Common myeloid progenitor, CD34-positive (primary cell): ENCODE measurements around the gene COL26A1.
"Not testable (repeated sequence)": the region's sequence is repeated elsewhere in the genome, so short reads cannot be mapped to it uniquely, and the experiment has no call there.

Experiments used
- CTCF ChIA-PET: fragments of 350-600 bp; sonication (Branson Sonifier 250); formaldehyde crosslinking; loops from one replicate; lab custom pipeline; 2021; ENCODE audit warnings: antibody characterized with exemption; lab: Charles Lee
- POLR2A ChIA-PET: fragments of 350-600 bp; sonication (Branson Sonifier 250); formaldehyde crosslinking; loops from one replicate; lab custom pipeline; 2021; ENCODE audit warnings: antibody characterized with exemption; lab: Charles Lee
- DNase-seq, 3 donors: peaks; one replicate each; pipeline versions ENCODE4 v3.0.0 to v3.0.0-alpha.2; 2013
- H3K27ac ChIP-seq, 2 experiments: 1 replicate in 1 of 2; 2 replicates in 1 of 2; pipeline ENCODE4 v1.7.0; 2013; ENCODE audit warnings: inconsistent platforms in 2 of 2, low read length in 2 of 2, mild to moderate bottlenecking in 2 of 2, low read depth in 1 of 2, moderate library complexity in 1 of 2; ENCODE audit not compliant: severe bottlenecking in 2 of 2, insufficient read depth in 1 of 2, poor library complexity in 1 of 2
- H3K27me3 ChIP-seq, 5 experiments: replicated peaks in 2 of 5; 1 replicate in 3 of 5; 2 replicates in 2 of 5; pipeline versions ENCODE4 v1.6.1 to v1.7.0; 2013; ENCODE audit warnings: low read length in 4 of 5, mild to moderate bottlenecking in 2 of 5, moderate library complexity in 2 of 5, inconsistent platforms in 1 of 5; ENCODE audit not compliant: insufficient read depth in 5 of 5, control insufficient read depth in 4 of 5
- H3K36me3 ChIP-seq, 4 experiments: 1 replicate in 2 of 4; 2 replicates in 2 of 4; pipeline versions ENCODE4 v1.6.1 to v1.7.0; 2013; ENCODE audit warnings: low read length in 3 of 4, control low read depth in 1 of 4, mild to moderate bottlenecking in 1 of 4; ENCODE audit not compliant: control insufficient read depth in 4 of 4, insufficient read depth in 4 of 4
- H3K4me1 ChIP-seq, 4 experiments: 1 replicate in 3 of 4; 2 replicates in 1 of 4; pipeline versions ENCODE4 v1.6.1 to v1.7.1; 2013; ENCODE audit warnings: low read length in 3 of 4, mild to moderate bottlenecking in 3 of 4, control low read depth in 1 of 4, inconsistent platforms in 1 of 4, moderate library complexity in 1 of 4; ENCODE audit not compliant: control insufficient read depth in 4 of 4, insufficient read depth in 4 of 4; ENCODE audit errors: control extremely low read depth in 1 of 4
- H3K4me3 ChIP-seq, 7 experiments: 1 replicate in 4 of 7; 2 replicates in 3 of 7; pipeline versions ENCODE4 v1.5.1 to v1.7.0; 2013; ENCODE audit warnings: mild to moderate bottlenecking in 7 of 7, low read length in 6 of 7, moderate library complexity in 6 of 7, inconsistent platforms in 2 of 7, low read depth in 2 of 7, control low read depth in 1 of 7; ENCODE audit not compliant: insufficient read depth in 4 of 7, control insufficient read depth in 1 of 7; ENCODE audit errors: extremely low read depth in 1 of 7
- H3K9me3 ChIP-seq, 5 experiments: 1 replicate in 4 of 5; 2 replicates in 1 of 5; pipeline versions ENCODE4 v1.6.1 to v1.7.1; 2013; ENCODE audit warnings: low read length in 4 of 5, mild to moderate bottlenecking in 2 of 5, inconsistent platforms in 1 of 5, low read depth in 1 of 5, moderate library complexity in 1 of 5; ENCODE audit not compliant: control insufficient read depth in 4 of 5, insufficient read depth in 2 of 5; ENCODE audit errors: control extremely low read depth in 1 of 5
- WGBS: methylation state at CpG from one replicate; pipeline ENCODE4 v1.1.5; 2013; ENCODE audit not compliant: insufficient coverage; 5-methylcytosine and 5-hydroxymethylcytosine counted together

COL26A1 gene

DNA sequence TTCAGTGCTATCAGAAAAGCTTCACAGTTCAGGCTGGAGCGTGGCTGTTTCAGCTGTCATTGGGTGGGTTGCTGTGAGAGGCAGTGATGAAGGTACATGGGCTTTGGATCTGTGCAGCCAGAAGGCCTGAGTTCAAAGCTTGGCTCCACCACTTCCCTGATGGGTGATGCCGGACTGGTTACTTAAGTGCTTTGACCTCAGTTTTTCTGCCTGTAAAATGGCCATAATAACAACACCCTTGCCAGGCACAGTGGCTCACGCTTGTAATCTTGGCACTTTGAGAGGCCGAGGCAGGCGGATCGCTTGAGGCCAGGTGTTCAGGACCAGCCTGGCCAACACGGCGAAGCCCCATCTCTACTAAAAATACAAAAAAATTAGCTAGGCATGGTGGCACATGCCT lies 30.6 kb upstream of the COL26A1 start:
- peaks cover 0 to 2% (median 0%) of the 10 kb centered on the region in 5 experiments for H3K27me3 ChIP-seq
- H3K4me1 ChIP-seq, result no peaks in the 10 kb centered on the region
- ChIA-PET POLR2A (no interaction called here), CTCF (no interaction called here)
- H3K36me3 ChIP-seq, result no peaks in the 10 kb centered on the region
- H3K9me3 ChIP-seq, result no peaks in the 10 kb centered on the region
- no peak for DNase-seq
- WGBS, result 97% methylated on average over 8 of the region's 8 CpGs
- H3K27ac ChIP-seq, result no peak overlapping the region
- H3K4me3 ChIP-seq, result no peak overlapping the region

DNA sequence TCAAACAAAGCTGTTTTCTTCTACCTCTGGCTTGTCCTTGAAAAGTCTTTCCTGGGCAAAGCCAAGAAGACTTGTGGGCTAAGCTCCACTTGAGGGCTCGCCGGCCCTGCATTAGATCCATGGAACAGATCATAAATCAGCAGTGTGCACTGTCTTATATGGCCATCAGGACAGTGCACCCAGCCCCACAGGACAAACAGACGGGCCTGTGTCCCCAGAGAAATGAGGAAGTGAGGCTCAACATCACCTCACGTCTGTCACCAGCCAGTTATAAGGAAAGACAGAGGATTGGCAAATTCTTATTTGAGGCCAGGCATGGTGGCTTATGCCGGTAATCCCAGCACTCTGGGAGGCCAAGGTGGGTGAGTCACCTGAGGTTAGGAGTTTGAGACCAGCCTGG lies 28.8 kb upstream of the COL26A1 start:
- peak in 2 of 3 donors; percentile 30 to 55 for DNase-seq
- Histone ChIP-seq H3K27me3 (peaks cover 0 to 2% (median 0%) of the 10 kb centered on the region in 5 experiments), H3K9me3 (no peaks in the 10 kb centered on the region), H3K27ac (no peak overlapping the region), H3K4me3 (no peak overlapping the region), H3K36me3 (no peaks in the 10 kb centered on the region), H3K4me1 (no peaks in the 10 kb centered on the region)
- WGBS, result 65% methylated on average over 3 of the region's 5 CpGs
- ChIA-PET CTCF (interaction anchor here (0.6 to 1.2 kb wide), 2 partner anchors 19 to 481 kb away, joined by 4 read pairs; no protein-coding TSS in a partner anchor), POLR2A (interaction anchor here (0.6 kb wide), 1 partner anchor 892 kb away, joined by 3 read pairs; no protein-coding TSS in a partner anchor)

DNA sequence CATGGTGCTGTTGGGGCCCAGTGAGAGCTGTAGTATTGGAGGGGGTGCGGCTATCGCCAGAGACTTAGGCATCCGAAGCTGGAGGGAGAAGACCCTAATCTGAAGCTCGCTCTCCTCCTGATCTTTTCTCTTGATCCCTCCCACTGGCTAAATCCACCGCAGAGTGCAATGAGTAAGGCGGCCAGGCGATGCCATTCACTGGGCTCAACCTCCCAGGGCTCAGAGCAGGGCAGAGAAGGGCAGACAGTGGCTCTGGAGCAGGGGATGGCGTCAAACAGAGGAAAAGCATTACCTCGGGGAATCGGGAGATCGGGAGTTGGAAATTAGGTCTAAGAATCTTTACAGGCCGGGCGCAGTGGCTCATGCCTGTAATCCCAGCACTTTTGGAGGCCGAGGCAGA lies 22.3 kb upstream of the COL26A1 start:
- POLR2A ChIA-PET, result interaction anchor here (0.6 kb wide), 1 partner anchor 12 kb away, joined by 3 read pairs; no protein-coding TSS in a partner anchor
- no peak overlapping the region for H3K27ac ChIP-seq
- H3K4me3 ChIP-seq, result no peak overlapping the region
- no peaks in the 10 kb centered on the region for H3K36me3 ChIP-seq
- CTCF ChIA-PET, result interaction anchor here (0.6 to 1.5 kb wide), 5 partner anchors 8 to 515 kb away, joined by 3 to 4 read pairs (median 3); no protein-coding TSS in a partner anchor
- DNase-seq, result no peak
- H3K9me3 ChIP-seq, result no peaks in the 10 kb centered on the region
- WGBS, result 94% methylated on average over 13 of the region's 14 CpGs
- no peaks in the 10 kb centered on the region for H3K4me1 ChIP-seq
- H3K27me3 ChIP-seq, result no peaks in the 10 kb centered on the region

DNA sequence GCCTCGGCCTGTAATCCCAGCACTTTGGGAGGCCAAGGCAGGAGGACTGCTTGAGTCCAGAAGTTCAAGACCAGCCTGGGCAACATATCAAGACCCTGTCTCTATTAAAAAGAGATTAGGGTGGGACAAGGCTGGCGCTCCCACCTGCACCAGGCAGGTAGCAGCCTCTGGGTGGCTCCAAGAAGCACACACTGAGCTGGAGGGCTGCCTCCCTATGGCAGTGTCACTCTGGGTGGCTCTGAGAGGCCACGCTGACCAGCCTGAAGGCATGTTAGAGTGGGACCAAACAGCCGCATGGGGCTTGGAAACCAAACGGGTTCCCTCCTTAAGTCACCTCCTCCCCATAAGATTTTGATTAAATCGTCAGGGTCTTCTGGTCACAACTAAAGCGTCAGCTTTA lies 19.8 kb upstream of the COL26A1 start:
- 95% methylated on average over 7 of the region's 7 CpGs for WGBS
- Histone ChIP-seq H3K4me1 (no peaks in the 10 kb centered on the region), H3K27ac (no peak overlapping the region), H3K36me3 (no peaks in the 10 kb centered on the region), H3K9me3 (no peaks in the 10 kb centered on the region), H3K27me3 (no peaks in the 10 kb centered on the region), H3K4me3 (no peak overlapping the region)
- ChIA-PET POLR2A (no interaction called here), CTCF (interaction anchor here (1.4 kb wide), 1 partner anchor 98 kb away, joined by 4 read pairs; no protein-coding TSS in a partner anchor)
- no peak for DNase-seq

DNA sequence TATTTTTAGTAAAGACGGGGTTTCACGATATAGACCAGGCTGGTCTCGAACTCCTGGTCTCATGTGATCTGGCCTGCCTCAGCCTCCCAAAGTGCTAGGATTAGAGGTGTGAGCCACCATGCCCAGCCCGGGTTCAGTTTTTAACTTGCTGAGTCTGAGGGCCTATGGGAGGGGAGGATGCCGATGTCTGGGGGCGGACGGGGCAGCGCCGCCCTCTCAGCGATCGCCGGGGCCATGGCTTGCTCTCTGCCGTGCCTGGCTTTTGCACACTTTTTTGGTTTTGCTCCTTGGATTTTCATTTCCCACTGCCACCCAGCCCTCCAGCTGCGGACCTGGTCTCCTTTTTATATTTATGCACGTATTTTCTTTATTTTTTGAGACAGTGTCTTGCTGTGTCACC lies 15.2 kb upstream of the COL26A1 start:
- H3K27ac ChIP-seq, result no peak overlapping the region
- WGBS, result 90% methylated on average over 13 of the region's 15 CpGs
- no peaks in the 10 kb centered on the region for H3K9me3 ChIP-seq
- POLR2A ChIA-PET, result no interaction called here
- CTCF ChIA-PET, result no interaction called here
- H3K36me3 ChIP-seq, result no peaks in the 10 kb centered on the region
- peaks cover 0 to 4% (median 0%) of the 10 kb centered on the region in 5 experiments for H3K27me3 ChIP-seq
- no peak for DNase-seq
- no peak overlapping the region for H3K4me3 ChIP-seq
- H3K4me1 ChIP-seq, result no peaks in the 10 kb centered on the region

DNA sequence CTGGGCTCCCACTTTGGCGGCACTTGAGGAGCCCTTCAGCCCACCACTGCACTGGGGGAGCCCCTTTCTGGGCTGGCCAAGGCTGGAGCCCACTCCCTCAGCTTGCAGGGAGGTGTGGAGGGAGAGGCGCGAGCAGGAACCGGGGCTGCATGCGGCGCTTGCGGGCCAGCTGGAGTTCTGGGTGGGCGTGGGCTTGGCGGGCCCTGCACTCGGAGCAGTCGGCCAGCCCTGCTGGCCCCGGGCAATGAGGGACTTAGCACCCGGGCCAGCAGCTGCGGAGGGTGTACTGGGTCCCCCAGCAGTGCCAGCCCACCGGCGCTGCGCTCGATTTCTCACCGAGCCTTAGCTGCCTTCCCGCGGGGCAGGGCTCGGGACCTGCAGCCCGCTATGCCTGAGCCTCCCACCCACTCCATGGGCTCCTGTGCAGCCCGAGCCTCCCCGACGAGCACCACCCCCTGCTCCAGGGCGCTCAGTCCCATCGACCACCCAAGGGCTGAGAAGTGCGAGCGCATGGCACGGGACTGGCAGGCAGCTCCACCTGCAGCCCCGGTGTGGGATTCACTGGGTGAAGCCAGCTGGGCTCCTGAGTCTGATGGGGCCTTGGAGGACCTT lies 14.1 kb upstream of the COL26A1 start:
- CTCF ChIA-PET, result interaction anchor here (0.9 kb wide), 1 partner anchor 9 kb away, joined by 3 read pairs; no protein-coding TSS in a partner anchor
- H3K27me3 ChIP-seq, H3K4me1 ChIP-seq, H3K4me3 ChIP-seq, POLR2A ChIA-PET, DNase-seq, H3K27ac ChIP-seq, H3K36me3 ChIP-seq, H3K9me3 ChIP-seq: not testable (repeated sequence)
- WGBS, result 96% methylated on average over 6 of the region's 32 CpGs

DNA sequence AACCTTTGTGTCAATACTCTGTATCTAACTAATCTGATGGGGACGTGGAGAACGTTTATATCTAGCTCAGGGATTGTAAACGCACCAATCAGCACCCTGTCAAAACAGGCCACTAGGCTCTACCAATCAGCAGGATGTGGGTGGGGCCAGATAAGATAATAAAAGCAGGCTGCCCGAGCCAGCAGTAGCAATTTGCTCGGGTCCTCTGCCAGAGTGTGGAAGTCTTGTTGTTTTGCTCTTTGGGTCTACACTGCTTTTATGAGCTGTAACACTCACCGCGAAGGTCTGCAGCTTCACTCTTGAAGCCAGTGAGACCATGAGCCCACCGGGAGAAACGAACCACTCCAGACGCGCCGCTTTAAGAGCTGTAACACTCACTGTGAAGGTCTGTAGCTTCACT lies 13.4 kb upstream of the COL26A1 start:
- H3K27ac ChIP-seq, H3K9me3 ChIP-seq, H3K4me3 ChIP-seq, POLR2A ChIA-PET, DNase-seq, CTCF ChIA-PET, H3K4me1 ChIP-seq, H3K36me3 ChIP-seq, H3K27me3 ChIP-seq: not testable (repeated sequence)
- 94% methylated on average over 9 of the region's 12 CpGs for WGBS
